HepG2 (cell line): ENCODE data around the gene KTI12. TPM values are rescaled to one million over a fixed set of nuclear protein-coding genes. Genes with fewer than 3 reads are reported as not detected.

Source experiments
- HNF4A ChIP-seq: sonication (generic); formaldehyde crosslinking; IDR thresholded peaks from 2 replicates; pipeline ENCODE4 v1.4.0; 2020; ENCODE audit warnings: missing genetic modification reagents
- HNRNPUL1 ChIP-seq: fragments of 200-400 bp; formaldehyde crosslinking; IDR thresholded peaks from 2 replicates; pipeline ENCODE4 v1.6.1; 2017; ENCODE audit warnings: low read depth, mild to moderate bottlenecking, low read length, moderate library complexity
- MAZ ChIP-seq, 2 experiments: sonication (generic) in 1 of 2; formaldehyde crosslinking in 1 of 2; IDR thresholded peaks; 2 replicates each; pipeline versions ENCODE4 v1.5.0 to v1.6.1; 2012 to 2020; ENCODE audit warnings: low read depth in 2 of 2, mild to moderate bottlenecking in 2 of 2, borderline replicate concordance in 1 of 2, improper control_type of control experiment in 1 of 2, low read length in 1 of 2, missing genetic modification reagents in 1 of 2, moderate library complexity in 1 of 2
- NR2F1 ChIP-seq, 2 experiments: fragments of 450-650 bp in 1 of 2; formaldehyde crosslinking in 1 of 2; IDR thresholded peaks; 2 replicates each; pipeline versions ENCODE4 v1.5.0 to v1.6.1; 2016 to 2020; ENCODE audit warnings: mild to moderate bottlenecking in 1 of 2, missing compliant biosample characterization in 1 of 2, missing genetic modification reagents in 1 of 2, moderate library complexity in 1 of 2
- POLR2AphosphoS5 ChIP-seq: IDR thresholded peaks from 2 replicates; pipeline ENCODE4 v1.6.1; 2012; ENCODE audit warnings: low read depth, low read length
- RNF2 ChIP-seq: fragments of 450-650 bp; conservative IDR thresholded peaks from 2 replicates; pipeline ENCODE4 v1.6.1; 2016; ENCODE audit warnings: low read depth
- SNAPC2 ChIP-seq: sonication (generic); formaldehyde crosslinking; IDR thresholded peaks from 2 replicates; pipeline ENCODE4 v1.8.1; 2022; ENCODE audit warnings: mild to moderate bottlenecking, missing genetic modification reagents
- TOPORS ChIP-seq: sonication (generic); formaldehyde crosslinking; IDR thresholded peaks from 2 replicates; pipeline ENCODE4 v1.8.0; 2023; ENCODE audit warnings: mild to moderate bottlenecking, missing genetic modification reagents
- ZBTB38 ChIP-seq: sonication (generic); formaldehyde crosslinking; IDR thresholded peaks from 2 replicates; pipeline ENCODE4 v1.5.1; 2020; ENCODE audit warnings: mild to moderate bottlenecking, missing genetic modification reagents
- ZNF333 ChIP-seq: sonication (generic); formaldehyde crosslinking; IDR thresholded peaks from 2 replicates; pipeline ENCODE4 v1.4.0; 2020; ENCODE audit warnings: mild to moderate bottlenecking, missing genetic modification reagents, borderline replicate concordance
- ZNF34 ChIP-seq: sonication (generic); formaldehyde crosslinking; IDR thresholded peaks from 2 replicates; pipeline ENCODE4 v1.4.0; 2020; ENCODE audit warnings: mild to moderate bottlenecking, missing genetic modification reagents, borderline replicate concordance
- ZNF468 ChIP-seq: sonication (generic); formaldehyde crosslinking; IDR thresholded peaks from 2 replicates; pipeline ENCODE4 v1.8.0; 2022; ENCODE audit warnings: mild to moderate bottlenecking, moderate library complexity, missing genetic modification reagents
- ZSCAN9 ChIP-seq: IDR thresholded peaks from 2 replicates; pipeline ENCODE4 v1.6.1; 2016; ENCODE audit warnings: borderline replicate concordance
- polyA plus RNA-seq, 8 experiments: library from polyadenylated mRNA; depleted of rRNA in 3 of 8; stranded (reverse) in 7 of 8; unstranded in 1 of 8; fragments of >200 nt; fragmentation: Illumina TruSeq in 4 of 8; extraction: Trizol in 4 of 8; gene quantifications; 2 replicates each; pipeline versions ENCODE4 v1.2.1 to v1.2.3, GENCODE V29; 2011 to 2016; ENCODE audit warnings: low read depth in 4 of 8, missing spikeins in 1 of 8, mixed read lengths in 1 of 8; ENCODE audit not compliant: insufficient read depth in 1 of 8
- total RNA-seq, 5 experiments: library from RNA; depleted of rRNA; stranded (reverse); fragments of >200 nt; fragmentation: Illumina TruSeq; extraction: Trizol; gene quantifications; 2 replicates each; pipeline ENCODE4 v1.2.3, GENCODE V29; 2016; ENCODE audit warnings: low read depth in 1 of 5
- TF ChIP-seq, protein P1 (sequence below): sonication (generic); formaldehyde crosslinking; IDR thresholded peaks from 2 replicates; pipeline ENCODE4 v1.5.1; 2020; ENCODE audit warnings: mild to moderate bottlenecking, missing genetic modification reagents, moderate library complexity
- TF ChIP-seq, protein P2 (sequence below): sonication (generic); formaldehyde crosslinking; IDR thresholded peaks from 2 replicates; pipeline ENCODE4 v1.4.0; 2020; ENCODE audit warnings: low read depth, mild to moderate bottlenecking, missing genetic modification reagents
- TF ChIP-seq, protein P3 (sequence below): sonication (generic); formaldehyde crosslinking; IDR thresholded peaks from 2 replicates; pipeline ENCODE4 v1.5.0; 2020; ENCODE audit warnings: missing genetic modification reagents, mild to moderate bottlenecking, borderline replicate concordance
- TF ChIP-seq, protein P4 (sequence below): sonication (generic); formaldehyde crosslinking; conservative IDR thresholded peaks from 2 replicates; pipeline ENCODE4 v1.8.1; 2023; ENCODE audit warnings: missing genetic modification reagents

Gene KTI12
- total and polyA plus RNA-seq, 2 of the 13 experiments (the other 11 are each of a cell fraction or from before 2014, with no cell fraction given): 7.4 to 10.2 TPM

DNA sequence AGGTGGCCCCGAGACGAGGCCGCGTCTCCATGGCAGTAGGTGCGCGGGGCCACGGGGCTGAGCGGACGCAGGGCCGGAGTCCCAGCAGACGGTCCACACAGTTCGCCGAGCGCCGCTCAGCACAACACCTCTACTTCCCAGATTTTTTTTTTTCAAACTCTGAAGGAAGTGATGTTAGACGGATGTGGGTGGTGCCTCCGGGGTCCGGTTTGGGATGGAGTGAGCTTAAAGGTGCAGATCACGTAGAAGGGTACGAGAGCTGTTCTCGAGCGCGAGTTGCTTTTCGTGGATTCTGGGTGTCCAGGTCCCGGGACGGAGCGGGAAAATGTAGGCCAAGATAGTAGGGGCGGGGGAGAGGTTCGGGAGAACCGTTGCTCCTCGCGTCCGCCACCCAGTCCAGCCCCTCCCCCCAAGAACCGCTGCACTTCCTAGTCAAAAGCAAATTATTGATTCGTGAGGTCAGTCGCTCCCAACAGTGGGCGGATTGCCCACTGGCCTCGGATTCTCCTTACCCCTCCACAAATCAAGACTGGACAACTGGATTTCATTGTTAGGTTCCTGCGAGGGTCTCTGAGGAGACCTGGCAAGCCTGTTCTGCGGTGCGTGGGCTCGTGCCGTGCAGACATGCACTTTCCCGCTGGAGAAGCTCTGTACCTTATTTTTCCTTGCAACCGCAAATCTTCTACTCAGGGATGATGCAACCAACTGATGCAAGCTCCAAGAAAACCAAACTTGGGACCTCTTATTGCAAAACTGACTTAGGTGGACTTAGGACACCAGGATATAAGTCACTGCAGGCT, 21.7 kb upstream of the KTI12 start, which contains the start of gene TXNDC12 (continued):
- no peak for TF ChIP-seq HNRNPUL1
- 0 out of 2 replicates have a peak, but pooled peaks have one; percentile 60 for TF ChIP-seq ZNF333 (CRISPR knock-in tag)
- TF ChIP-seq, protein P1, sequence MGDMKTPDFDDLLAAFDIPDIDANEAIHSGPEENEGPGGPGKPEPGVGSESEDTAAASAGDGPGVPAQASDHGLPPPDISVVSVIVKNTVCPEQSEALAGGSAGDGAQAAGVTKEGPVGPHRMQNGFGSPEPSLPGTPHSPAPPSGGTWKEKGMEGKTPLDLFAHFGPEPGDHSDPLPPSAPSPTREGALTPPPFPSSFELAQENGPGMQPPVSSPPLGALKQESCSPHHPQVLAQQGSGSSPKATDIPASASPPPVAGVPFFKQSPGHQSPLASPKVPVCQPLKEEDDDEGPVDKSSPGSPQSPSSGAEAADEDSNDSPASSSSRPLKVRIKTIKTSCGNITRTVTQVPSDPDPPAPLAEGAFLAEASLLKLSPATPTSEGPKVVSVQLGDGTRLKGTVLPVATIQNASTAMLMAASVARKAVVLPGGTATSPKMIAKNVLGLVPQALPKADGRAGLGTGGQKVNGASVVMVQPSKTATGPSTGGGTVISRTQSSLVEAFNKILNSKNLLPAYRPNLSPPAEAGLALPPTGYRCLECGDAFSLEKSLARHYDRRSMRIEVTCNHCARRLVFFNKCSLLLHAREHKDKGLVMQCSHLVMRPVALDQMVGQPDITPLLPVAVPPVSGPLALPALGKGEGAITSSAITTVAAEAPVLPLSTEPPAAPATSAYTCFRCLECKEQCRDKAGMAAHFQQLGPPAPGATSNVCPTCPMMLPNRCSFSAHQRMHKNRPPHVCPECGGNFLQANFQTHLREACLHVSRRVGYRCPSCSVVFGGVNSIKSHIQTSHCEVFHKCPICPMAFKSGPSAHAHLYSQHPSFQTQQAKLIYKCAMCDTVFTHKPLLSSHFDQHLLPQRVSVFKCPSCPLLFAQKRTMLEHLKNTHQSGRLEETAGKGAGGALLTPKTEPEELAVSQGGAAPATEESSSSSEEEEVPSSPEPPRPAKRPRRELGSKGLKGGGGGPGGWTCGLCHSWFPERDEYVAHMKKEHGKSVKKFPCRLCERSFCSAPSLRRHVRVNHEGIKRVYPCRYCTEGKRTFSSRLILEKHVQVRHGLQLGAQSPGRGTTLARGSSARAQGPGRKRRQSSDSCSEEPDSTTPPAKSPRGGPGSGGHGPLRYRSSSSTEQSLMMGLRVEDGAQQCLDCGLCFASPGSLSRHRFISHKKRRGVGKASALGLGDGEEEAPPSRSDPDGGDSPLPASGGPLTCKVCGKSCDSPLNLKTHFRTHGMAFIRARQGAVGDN (CRISPR knock-in tag): peak; percentile 82
- no peak for TF ChIP-seq NR2F1 (CRISPR knock-in tag; IDR thresholded peaks at IDR 0.05)
- peak; percentile 66; the same call in 1 of the 2 replicates for TF ChIP-seq ZSCAN9 (CRISPR knock-in tag)
- TF ChIP-seq SNAPC2: no peak
- TF ChIP-seq, protein P2, sequence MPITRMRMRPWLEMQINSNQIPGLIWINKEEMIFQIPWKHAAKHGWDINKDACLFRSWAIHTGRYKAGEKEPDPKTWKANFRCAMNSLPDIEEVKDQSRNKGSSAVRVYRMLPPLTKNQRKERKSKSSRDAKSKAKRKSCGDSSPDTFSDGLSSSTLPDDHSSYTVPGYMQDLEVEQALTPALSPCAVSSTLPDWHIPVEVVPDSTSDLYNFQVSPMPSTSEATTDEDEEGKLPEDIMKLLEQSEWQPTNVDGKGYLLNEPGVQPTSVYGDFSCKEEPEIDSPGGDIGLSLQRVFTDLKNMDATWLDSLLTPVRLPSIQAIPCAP (CRISPR knock-in tag): no peak
- TF ChIP-seq HNF4A (CRISPR knock-in tag): peak; percentile 13; the same call in 1 of the 2 replicates
- no peak for TF ChIP-seq ZNF468 (CRISPR knock-in tag)
- 0 out of 2 replicates have a peak, but pooled peaks have one; percentile 27 for TF ChIP-seq RNF2
- TF ChIP-seq, protein P3, sequence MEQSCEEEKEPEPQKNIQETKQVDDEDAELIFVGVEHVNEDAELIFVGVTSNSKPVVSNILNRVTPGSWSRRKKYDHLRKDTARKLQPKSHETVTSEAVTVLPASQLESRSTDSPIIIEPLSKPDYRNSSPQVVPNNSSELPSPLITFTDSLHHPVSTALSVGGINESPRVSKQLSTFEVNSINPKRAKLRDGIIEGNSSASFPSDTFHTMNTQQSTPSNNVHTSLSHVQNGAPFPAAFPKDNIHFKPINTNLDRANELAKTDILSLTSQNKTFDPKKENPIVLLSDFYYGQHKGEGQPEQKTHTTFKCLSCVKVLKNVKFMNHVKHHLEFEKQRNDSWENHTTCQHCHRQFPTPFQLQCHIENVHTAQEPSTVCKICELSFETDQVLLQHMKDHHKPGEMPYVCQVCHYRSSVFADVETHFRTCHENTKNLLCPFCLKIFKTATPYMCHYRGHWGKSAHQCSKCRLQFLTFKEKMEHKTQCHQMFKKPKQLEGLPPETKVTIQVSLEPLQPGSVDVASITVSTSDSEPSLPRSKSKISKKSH: peak; percentile 65; the same call in 1 of the 2 replicates
- TF ChIP-seq, protein P4, sequence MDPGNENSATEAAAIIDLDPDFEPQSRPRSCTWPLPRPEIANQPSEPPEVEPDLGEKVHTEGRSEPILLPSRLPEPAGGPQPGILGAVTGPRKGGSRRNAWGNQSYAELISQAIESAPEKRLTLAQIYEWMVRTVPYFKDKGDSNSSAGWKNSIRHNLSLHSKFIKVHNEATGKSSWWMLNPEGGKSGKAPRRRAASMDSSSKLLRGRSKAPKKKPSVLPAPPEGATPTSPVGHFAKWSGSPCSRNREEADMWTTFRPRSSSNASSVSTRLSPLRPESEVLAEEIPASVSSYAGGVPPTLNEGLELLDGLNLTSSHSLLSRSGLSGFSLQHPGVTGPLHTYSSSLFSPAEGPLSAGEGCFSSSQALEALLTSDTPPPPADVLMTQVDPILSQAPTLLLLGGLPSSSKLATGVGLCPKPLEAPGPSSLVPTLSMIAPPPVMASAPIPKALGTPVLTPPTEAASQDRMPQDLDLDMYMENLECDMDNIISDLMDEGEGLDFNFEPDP (CRISPR knock-in tag): no peak
- no peak for TF ChIP-seq TOPORS (CRISPR knock-in tag)
- TF ChIP-seq POLR2AphosphoS5: peak; percentile 93
- TF ChIP-seq ZNF34 (CRISPR knock-in tag): 0 out of 2 replicates have a peak, but pooled peaks have one; percentile 17
- TF ChIP-seq MAZ (IDR thresholded peaks at IDR 0.05; ENCODE audit: borderline replicate concordance, low read depth, low read length): no peak
- no peak for TF ChIP-seq MAZ (CRISPR knock-in tag; IDR thresholded peaks at IDR 0.05; ENCODE audit: low read depth)
- TF ChIP-seq ZBTB38 (CRISPR knock-in tag): peak; percentile 73; the same call in 1 of the 2 replicates
